HepG2 (cell line): ENCODE results near the gene SFTPB. TPM values are rescaled to one million over a fixed set of nuclear protein-coding genes. Genes with fewer than 3 reads are reported as not detected.

Experiments used
- ARID2 ChIP-seq: sonication (generic); formaldehyde crosslinking; IDR thresholded peaks from 2 replicates; pipeline ENCODE4 v1.8.1; 2022; ENCODE audit warnings: mild to moderate bottlenecking, missing genetic modification reagents, borderline replicate concordance
- CBX5 ChIP-seq: sonication (generic); formaldehyde crosslinking; IDR thresholded peaks from 2 replicates; pipeline ENCODE4 v1.4.0; 2020; ENCODE audit warnings: missing genetic modification reagents, borderline replicate concordance
- EP300 ChIP-seq, 3 experiments: sonication (generic) in 1 of 3; formaldehyde crosslinking in 1 of 3; IDR thresholded peaks; 2 replicates each; pipeline versions ENCODE4 v1.5.1 to v1.6.1; 2011 to 2020; ENCODE audit warnings: low read depth in 2 of 3, low read length in 2 of 3, borderline replicate concordance in 1 of 3, improper control_type of control experiment in 1 of 3, mild to moderate bottlenecking in 1 of 3, missing genetic modification reagents in 1 of 3, moderate library complexity in 1 of 3
- HDAC1 ChIP-seq: sonication (generic); formaldehyde crosslinking; IDR thresholded peaks from 2 replicates; pipeline ENCODE4 v1.5.1; 2020; ENCODE audit warnings: mild to moderate bottlenecking, missing genetic modification reagents
- HNRNPH1 ChIP-seq: fragments of 200-400 bp; formaldehyde crosslinking; optimal IDR thresholded peaks from 2 replicates; pipeline ENCODE3; 2017; ENCODE audit warnings: mild to moderate bottlenecking, low read depth, low read length
- MAF1 ChIP-seq: sonication (generic); formaldehyde crosslinking; IDR thresholded peaks from 2 replicates; pipeline ENCODE4 v1.5.0; 2020; ENCODE audit warnings: missing genetic modification reagents, borderline replicate concordance
- NCOA2 ChIP-seq: sonication (generic); formaldehyde crosslinking; IDR thresholded peaks from 2 replicates; pipeline ENCODE4 v1.8.0; 2022; ENCODE audit warnings: inconsistent platforms
- NFE2L1 ChIP-seq: sonication (generic); formaldehyde crosslinking; IDR thresholded peaks from 2 replicates; pipeline ENCODE4 v1.4.0; 2020; ENCODE audit warnings: missing genetic modification reagents, mild to moderate bottlenecking, borderline replicate concordance
- NR2F1 ChIP-seq, 2 experiments: fragments of 450-650 bp in 1 of 2; formaldehyde crosslinking in 1 of 2; IDR thresholded peaks; 2 replicates each; pipeline versions ENCODE4 v1.5.0 to v1.6.1; 2016 to 2020; ENCODE audit warnings: mild to moderate bottlenecking in 1 of 2, missing compliant biosample characterization in 1 of 2, missing genetic modification reagents in 1 of 2, moderate library complexity in 1 of 2
- RBFOX2 ChIP-seq: fragments of 200-400 bp; formaldehyde crosslinking; IDR thresholded peaks from 2 replicates; pipeline ENCODE4 v1.6.1; 2017; ENCODE audit warnings: low read depth, mild to moderate bottlenecking, low read length
- RXRB ChIP-seq: IDR thresholded peaks from 2 replicates; pipeline ENCODE4 v1.6.1; 2016; ENCODE audit warnings: borderline replicate concordance, missing genetic modification reagents, missing compliant biosample characterization
- SOX6 ChIP-seq, 2 experiments: fragments of 450-650 bp in 1 of 2; sonication (generic) in 1 of 2; formaldehyde crosslinking in 1 of 2; IDR thresholded peaks; 2 replicates each; pipeline versions ENCODE4 v1.4.0 to v1.6.1; 2017 to 2020; ENCODE audit warnings: antibody characterized with exemption in 1 of 2, mild to moderate bottlenecking in 1 of 2, missing genetic modification reagents in 1 of 2
- THAP11 ChIP-seq: IDR thresholded peaks from 2 replicates; pipeline ENCODE4 v1.6.1; 2016; ENCODE audit warnings: missing biosample characterization, missing genetic modification reagents
- ZNF18 ChIP-seq: sonication (generic); formaldehyde crosslinking; IDR thresholded peaks from 2 replicates; pipeline ENCODE4 v1.8.0; 2022; ENCODE audit warnings: mild to moderate bottlenecking, missing genetic modification reagents; ENCODE audit not compliant: insufficient replicate concordance
- ZNF605 ChIP-seq: sonication (generic); formaldehyde crosslinking; IDR thresholded peaks from 2 replicates; pipeline ENCODE4 v1.8.0; 2022; ENCODE audit warnings: mild to moderate bottlenecking, missing genetic modification reagents
- ZNF782 ChIP-seq: sonication (generic); formaldehyde crosslinking; IDR thresholded peaks from 2 replicates; pipeline ENCODE4 v1.4.0; 2020; ENCODE audit warnings: missing genetic modification reagents, mild to moderate bottlenecking, borderline replicate concordance
- polyA plus RNA-seq, 8 experiments: library from polyadenylated mRNA; depleted of rRNA in 3 of 8; stranded (reverse) in 7 of 8; unstranded in 1 of 8; fragments of >200 nt; fragmentation: Illumina TruSeq in 4 of 8; extraction: Trizol in 4 of 8; gene quantifications; 2 replicates each; pipeline versions ENCODE4 v1.2.1 to v1.2.3, GENCODE V29; 2011 to 2016; ENCODE audit warnings: low read depth in 4 of 8, missing spikeins in 1 of 8, mixed read lengths in 1 of 8; ENCODE audit not compliant: insufficient read depth in 1 of 8
- total RNA-seq, 5 experiments: library from RNA; depleted of rRNA; stranded (reverse); fragments of >200 nt; fragmentation: Illumina TruSeq; extraction: Trizol; gene quantifications; 2 replicates each; pipeline ENCODE4 v1.2.3, GENCODE V29; 2016; ENCODE audit warnings: low read depth in 1 of 5
- TF ChIP-seq, protein P1 (sequence below): sonication (generic); formaldehyde crosslinking; IDR thresholded peaks from 2 replicates; pipeline ENCODE4 v1.4.0; 2020; ENCODE audit warnings: missing genetic modification reagents
- TF ChIP-seq, protein P2 (sequence below): IDR thresholded peaks from 2 replicates; pipeline ENCODE4 v1.6.1; 2016
- TF ChIP-seq, protein P3 (sequence below): sonication (generic); formaldehyde crosslinking; IDR thresholded peaks from 2 replicates; pipeline ENCODE4 v1.4.0; 2020; ENCODE audit warnings: low read depth, mild to moderate bottlenecking, missing genetic modification reagents
- TF ChIP-seq, protein P4 (sequence below): sonication (generic); formaldehyde crosslinking; IDR thresholded peaks from 2 replicates; pipeline ENCODE4 v1.4.0; 2020; ENCODE audit warnings: missing genetic modification reagents

Gene SFTPB
- total and polyA plus RNA-seq, 2 of the 13 experiments (the other 11 are each of a cell fraction or from before 2014, with no cell fraction given) = not detected

GRCh38 chr2:85705680-85706039 is 37.7 kb upstream of the SFTPB start (continued):
- TF ChIP-seq, protein P1, sequence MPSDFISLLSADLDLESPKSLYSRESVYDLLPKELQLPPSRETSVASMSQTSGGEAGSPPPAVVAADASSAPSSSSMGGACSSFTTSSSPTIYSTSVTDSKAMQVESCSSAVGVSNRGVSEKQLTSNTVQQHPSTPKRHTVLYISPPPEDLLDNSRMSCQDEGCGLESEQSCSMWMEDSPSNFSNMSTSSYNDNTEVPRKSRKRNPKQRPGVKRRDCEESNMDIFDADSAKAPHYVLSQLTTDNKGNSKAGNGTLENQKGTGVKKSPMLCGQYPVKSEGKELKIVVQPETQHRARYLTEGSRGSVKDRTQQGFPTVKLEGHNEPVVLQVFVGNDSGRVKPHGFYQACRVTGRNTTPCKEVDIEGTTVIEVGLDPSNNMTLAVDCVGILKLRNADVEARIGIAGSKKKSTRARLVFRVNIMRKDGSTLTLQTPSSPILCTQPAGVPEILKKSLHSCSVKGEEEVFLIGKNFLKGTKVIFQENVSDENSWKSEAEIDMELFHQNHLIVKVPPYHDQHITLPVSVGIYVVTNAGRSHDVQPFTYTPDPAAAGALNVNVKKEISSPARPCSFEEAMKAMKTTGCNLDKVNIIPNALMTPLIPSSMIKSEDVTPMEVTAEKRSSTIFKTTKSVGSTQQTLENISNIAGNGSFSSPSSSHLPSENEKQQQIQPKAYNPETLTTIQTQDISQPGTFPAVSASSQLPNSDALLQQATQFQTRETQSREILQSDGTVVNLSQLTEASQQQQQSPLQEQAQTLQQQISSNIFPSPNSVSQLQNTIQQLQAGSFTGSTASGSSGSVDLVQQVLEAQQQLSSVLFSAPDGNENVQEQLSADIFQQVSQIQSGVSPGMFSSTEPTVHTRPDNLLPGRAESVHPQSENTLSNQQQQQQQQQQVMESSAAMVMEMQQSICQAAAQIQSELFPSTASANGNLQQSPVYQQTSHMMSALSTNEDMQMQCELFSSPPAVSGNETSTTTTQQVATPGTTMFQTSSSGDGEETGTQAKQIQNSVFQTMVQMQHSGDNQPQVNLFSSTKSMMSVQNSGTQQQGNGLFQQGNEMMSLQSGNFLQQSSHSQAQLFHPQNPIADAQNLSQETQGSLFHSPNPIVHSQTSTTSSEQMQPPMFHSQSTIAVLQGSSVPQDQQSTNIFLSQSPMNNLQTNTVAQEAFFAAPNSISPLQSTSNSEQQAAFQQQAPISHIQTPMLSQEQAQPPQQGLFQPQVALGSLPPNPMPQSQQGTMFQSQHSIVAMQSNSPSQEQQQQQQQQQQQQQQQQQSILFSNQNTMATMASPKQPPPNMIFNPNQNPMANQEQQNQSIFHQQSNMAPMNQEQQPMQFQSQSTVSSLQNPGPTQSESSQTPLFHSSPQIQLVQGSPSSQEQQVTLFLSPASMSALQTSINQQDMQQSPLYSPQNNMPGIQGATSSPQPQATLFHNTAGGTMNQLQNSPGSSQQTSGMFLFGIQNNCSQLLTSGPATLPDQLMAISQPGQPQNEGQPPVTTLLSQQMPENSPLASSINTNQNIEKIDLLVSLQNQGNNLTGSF = no peak
- TF ChIP-seq, protein P2, sequence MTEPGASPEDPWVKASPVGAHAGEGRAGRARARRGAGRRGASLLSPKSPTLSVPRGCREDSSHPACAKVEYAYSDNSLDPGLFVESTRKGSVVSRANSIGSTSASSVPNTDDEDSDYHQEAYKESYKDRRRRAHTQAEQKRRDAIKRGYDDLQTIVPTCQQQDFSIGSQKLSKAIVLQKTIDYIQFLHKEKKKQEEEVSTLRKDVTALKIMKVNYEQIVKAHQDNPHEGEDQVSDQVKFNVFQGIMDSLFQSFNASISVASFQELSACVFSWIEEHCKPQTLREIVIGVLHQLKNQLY (CRISPR knock-in tag) = no peak
- TF ChIP-seq RBFOX2 (no peak), THAP11 (peak; percentile 64), NCOA2 (CRISPR knock-in tag) (0 out of 2 replicates have a peak, but pooled peaks have one; percentile 18), ZNF605 (CRISPR knock-in tag) (no peak), SOX6 (IDR thresholded peaks at IDR 0.05) (no peak), SOX6 (CRISPR knock-in tag; IDR thresholded peaks at IDR 0.05) (peak; percentile 25; the same call in 1 of the 2 replicates), NFE2L1 (CRISPR knock-in tag) (no peak), EP300 (IDR thresholded peaks at IDR 0.05; ENCODE audit: low read depth in 2 of 2, low read length in 2 of 2) (peak in 1 of 2 experiments; percentile 30; a peak in 1 of 4 replicates), EP300 (CRISPR knock-in tag; IDR thresholded peaks at IDR 0.05; ENCODE audit: borderline replicate concordance) (no peak), CBX5 (CRISPR knock-in tag) (peak; percentile 76), NR2F1 (CRISPR knock-in tag; IDR thresholded peaks at IDR 0.05) (peak in 1 of 2 experiments; percentile 50; a peak in 1 of 4 replicates), ZNF782 (CRISPR knock-in tag) (no peak), HDAC1 (CRISPR knock-in tag) (no peak), ZNF18 (CRISPR knock-in tag) (no peak), ARID2 (CRISPR knock-in tag) (no peak), RXRB (CRISPR knock-in tag) (0 out of 2 replicates have a peak, but pooled peaks have one; percentile 30), MAF1 (CRISPR knock-in tag) (no peak), HNRNPH1 (no peak)
- TF ChIP-seq, protein P3, sequence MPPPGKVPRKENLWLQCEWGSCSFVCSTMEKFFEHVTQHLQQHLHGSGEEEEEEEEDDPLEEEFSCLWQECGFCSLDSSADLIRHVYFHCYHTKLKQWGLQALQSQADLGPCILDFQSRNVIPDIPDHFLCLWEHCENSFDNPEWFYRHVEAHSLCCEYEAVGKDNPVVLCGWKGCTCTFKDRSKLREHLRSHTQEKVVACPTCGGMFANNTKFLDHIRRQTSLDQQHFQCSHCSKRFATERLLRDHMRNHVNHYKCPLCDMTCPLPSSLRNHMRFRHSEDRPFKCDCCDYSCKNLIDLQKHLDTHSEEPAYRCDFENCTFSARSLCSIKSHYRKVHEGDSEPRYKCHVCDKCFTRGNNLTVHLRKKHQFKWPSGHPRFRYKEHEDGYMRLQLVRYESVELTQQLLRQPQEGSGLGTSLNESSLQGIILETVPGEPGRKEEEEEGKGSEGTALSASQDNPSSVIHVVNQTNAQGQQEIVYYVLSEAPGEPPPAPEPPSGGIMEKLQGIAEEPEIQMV (CRISPR knock-in tag) = no peak
- TF ChIP-seq, protein P4, sequence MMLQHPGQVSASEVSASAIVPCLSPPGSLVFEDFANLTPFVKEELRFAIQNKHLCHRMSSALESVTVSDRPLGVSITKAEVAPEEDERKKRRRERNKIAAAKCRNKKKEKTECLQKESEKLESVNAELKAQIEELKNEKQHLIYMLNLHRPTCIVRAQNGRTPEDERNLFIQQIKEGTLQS = peak; percentile 85
